ENCODE results near the gene PMF1. TPM values are rescaled to one million over a fixed set of nuclear protein-coding genes. Genes with fewer than 3 reads are reported as not detected.

The PMF1 gene
- total and polyA plus RNA-seq, 2 donors from 2014 or later = 65.6 to 110 TPM

DNA sequence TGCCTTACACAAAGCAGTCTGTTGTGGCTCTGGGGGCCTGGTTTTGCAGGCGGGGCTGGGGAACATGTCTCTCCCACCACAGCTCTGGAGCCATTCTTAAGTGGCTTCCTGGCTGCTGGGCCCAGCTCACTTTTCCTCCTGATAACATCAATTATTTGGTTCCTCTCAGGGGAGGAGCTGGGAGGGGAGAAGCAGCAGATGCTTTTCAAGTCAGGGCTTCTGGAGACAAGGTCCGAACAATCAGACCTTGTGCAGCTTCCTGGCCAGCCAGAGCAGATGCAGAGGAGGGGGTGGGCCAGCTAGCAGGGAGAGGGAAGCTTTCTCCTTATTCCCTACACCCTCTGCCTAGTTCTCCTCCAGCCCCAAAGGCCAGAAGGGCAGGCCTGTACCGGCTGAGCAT, 38.7 kb downstream of the PMF1 start:
- Histone ChIP-seq H3K27ac (ENCODE audit: low read depth in 2 of 2, low read length in 2 of 2) (no peak overlapping the region), H3K36me3 (ENCODE audit: control insufficient read depth in 2 of 3, insufficient read depth in 3 of 3, low read length in 3 of 3) (peaks cover 5 to 49% (median 29%) of the 10 kb centered on the region in 3 donors), H3K27me3 (ENCODE audit: control insufficient read depth, insufficient read depth, low read length) (no peaks in the 10 kb centered on the region), H3K9me3 (ENCODE audit: control insufficient read depth in 2 of 3, insufficient read depth in 1 of 3, low read length in 3 of 3) (no peaks in the 10 kb centered on the region), H3K9ac (ENCODE audit: low read length in 3 of 3) (no peak overlapping the region), H3K4me1 (ENCODE audit: control insufficient read depth in 2 of 3, insufficient read depth in 2 of 3, low read depth in 1 of 3, low read length in 3 of 3) (no peaks in the 10 kb centered on the region), H3K4me3 (ENCODE audit: low read length in 3 of 3) (no peak overlapping the region)
- TF ChIP-seq, protein P1, sequence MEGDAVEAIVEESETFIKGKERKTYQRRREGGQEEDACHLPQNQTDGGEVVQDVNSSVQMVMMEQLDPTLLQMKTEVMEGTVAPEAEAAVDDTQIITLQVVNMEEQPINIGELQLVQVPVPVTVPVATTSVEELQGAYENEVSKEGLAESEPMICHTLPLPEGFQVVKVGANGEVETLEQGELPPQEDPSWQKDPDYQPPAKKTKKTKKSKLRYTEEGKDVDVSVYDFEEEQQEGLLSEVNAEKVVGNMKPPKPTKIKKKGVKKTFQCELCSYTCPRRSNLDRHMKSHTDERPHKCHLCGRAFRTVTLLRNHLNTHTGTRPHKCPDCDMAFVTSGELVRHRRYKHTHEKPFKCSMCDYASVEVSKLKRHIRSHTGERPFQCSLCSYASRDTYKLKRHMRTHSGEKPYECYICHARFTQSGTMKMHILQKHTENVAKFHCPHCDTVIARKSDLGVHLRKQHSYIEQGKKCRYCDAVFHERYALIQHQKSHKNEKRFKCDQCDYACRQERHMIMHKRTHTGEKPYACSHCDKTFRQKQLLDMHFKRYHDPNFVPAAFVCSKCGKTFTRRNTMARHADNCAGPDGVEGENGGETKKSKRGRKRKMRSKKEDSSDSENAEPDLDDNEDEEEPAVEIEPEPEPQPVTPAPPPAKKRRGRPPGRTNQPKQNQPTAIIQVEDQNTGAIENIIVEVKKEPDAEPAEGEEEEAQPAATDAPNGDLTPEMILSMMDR (IDR thresholded peaks at IDR 0.05; ENCODE audit: borderline replicate concordance, extremely low read depth, insufficient read depth) = no peak
- DNase-seq (no peak), FAIRE-seq (no peak)
- intact Hi-C loops (cut with DNase I) = no loop called here

DNA sequence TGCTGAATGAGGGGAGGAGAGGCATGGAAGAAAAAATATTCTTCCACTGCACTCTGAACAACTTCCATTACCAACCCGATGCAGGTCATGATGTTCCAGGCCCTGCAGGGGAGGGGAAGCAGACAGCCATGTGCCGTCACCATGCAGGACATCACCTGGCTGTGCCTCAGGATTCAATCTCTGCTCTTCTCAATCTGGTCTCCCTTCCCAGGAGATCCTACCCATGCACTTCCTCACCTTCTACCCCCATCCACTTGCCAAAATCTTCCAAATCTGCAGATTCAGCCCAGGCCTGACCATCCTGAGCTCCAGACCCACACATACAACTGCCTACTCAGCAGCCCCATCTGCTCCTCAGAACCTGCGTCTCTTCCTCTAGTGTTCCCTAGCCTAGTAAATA, 40.8 kb downstream of the PMF1 start:
- FAIRE-seq = no peak
- Histone ChIP-seq H3K4me3 (ENCODE audit: low read length in 3 of 3) (no peak overlapping the region), H3K27ac (ENCODE audit: low read depth in 2 of 2, low read length in 2 of 2) (no peak overlapping the region), H3K9me3 (ENCODE audit: control insufficient read depth in 2 of 3, insufficient read depth in 1 of 3, low read length in 3 of 3) (no peaks in the 10 kb centered on the region), H3K27me3 (ENCODE audit: control insufficient read depth, insufficient read depth, low read length) (no peaks in the 10 kb centered on the region), H3K4me1 (ENCODE audit: control insufficient read depth in 2 of 3, insufficient read depth in 2 of 3, low read depth in 1 of 3, low read length in 3 of 3) (no peaks in the 10 kb centered on the region), H3K36me3 (ENCODE audit: control insufficient read depth in 2 of 3, insufficient read depth in 3 of 3, low read length in 3 of 3) (peaks cover 5 to 67% (median 41%) of the 10 kb centered on the region in 3 donors), H3K9ac (ENCODE audit: low read length in 3 of 3) (no peak overlapping the region)
- intact Hi-C loops (cut with DNase I) = no loop called here
- TF ChIP-seq, protein P1 (IDR thresholded peaks at IDR 0.05; ENCODE audit: borderline replicate concordance, extremely low read depth, insufficient read depth) = no peak
- DNase-seq = no peak

DNA sequence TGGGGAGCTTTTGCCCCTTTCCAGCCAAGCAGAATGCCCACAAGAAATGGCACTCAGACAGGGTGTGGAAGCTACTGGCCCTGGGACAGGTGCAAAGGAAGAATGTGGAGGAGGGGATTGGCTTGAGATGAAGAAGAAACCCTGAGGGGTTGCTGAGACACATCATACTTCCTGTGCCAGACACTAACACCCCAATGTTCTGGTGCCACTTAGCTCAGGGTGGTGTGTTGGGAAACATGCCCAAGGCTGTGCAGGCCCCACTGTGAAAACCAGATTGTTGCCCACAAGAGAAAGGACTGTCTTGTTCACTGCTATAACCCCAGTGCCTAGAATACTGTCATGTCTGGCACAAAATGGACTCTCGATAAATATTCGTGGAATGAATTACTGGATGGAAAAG, 44.9 kb downstream of the PMF1 start:
- TF ChIP-seq, protein P1 (IDR thresholded peaks at IDR 0.05; ENCODE audit: borderline replicate concordance, extremely low read depth, insufficient read depth) = no peak
- no peaks in the 10 kb centered on the region for H3K27me3 ChIP-seq (ENCODE audit: control insufficient read depth, insufficient read depth, low read length)
- DNase-seq (no peak), FAIRE-seq (no peak)
- H3K36me3 ChIP-seq (ENCODE audit: control insufficient read depth in 2 of 3, insufficient read depth in 3 of 3, low read length in 3 of 3) = peaks cover 3 to 70% (median 53%) of the 10 kb centered on the region in 3 donors
- H3K27ac ChIP-seq (ENCODE audit: low read depth in 2 of 2, low read length in 2 of 2) = no peak overlapping the region
- no peak overlapping the region for H3K4me3 ChIP-seq (ENCODE audit: low read length in 3 of 3)
- no peaks in the 10 kb centered on the region for H3K9me3 ChIP-seq (ENCODE audit: control insufficient read depth in 2 of 3, insufficient read depth in 1 of 3, low read length in 3 of 3)
- no peaks in the 10 kb centered on the region for H3K4me1 ChIP-seq (ENCODE audit: control insufficient read depth in 2 of 3, insufficient read depth in 2 of 3, low read depth in 1 of 3, low read length in 3 of 3)
- no peak overlapping the region for H3K9ac ChIP-seq (ENCODE audit: low read length in 3 of 3)
- intact Hi-C loops (cut with DNase I) = no loop called here

DNA sequence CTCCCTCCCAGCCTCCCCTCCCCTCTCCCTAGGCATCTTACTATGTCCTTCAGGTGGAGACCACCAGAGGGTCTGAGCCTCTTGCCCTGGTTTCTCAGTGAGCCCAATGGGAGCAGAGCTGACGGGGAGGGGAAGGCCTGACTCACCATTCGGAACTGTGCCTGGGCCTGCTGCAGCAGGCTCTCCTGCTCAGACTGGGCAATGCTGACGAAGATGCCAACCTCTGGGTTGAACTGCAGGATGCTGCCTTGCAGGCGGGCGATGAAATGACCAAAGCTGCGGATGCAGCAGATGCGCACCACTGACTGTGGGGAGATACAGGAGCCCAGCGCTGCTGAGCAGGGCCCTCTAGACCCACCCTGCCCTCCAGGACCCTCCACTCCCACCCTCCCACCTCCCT, 46.1 kb downstream of the PMF1 start:
- Histone ChIP-seq H3K4me1 (ENCODE audit: control insufficient read depth in 2 of 3, insufficient read depth in 2 of 3, low read depth in 1 of 3, low read length in 3 of 3) (no peaks in the 10 kb centered on the region), H3K27me3 (ENCODE audit: control insufficient read depth, insufficient read depth, low read length) (no peaks in the 10 kb centered on the region), H3K27ac (ENCODE audit: low read depth in 2 of 2, low read length in 2 of 2) (no peak overlapping the region), H3K9me3 (ENCODE audit: control insufficient read depth in 2 of 3, insufficient read depth in 1 of 3, low read length in 3 of 3) (no peaks in the 10 kb centered on the region), H3K36me3 (ENCODE audit: control insufficient read depth in 2 of 3, insufficient read depth in 3 of 3, low read length in 3 of 3) (peaks cover 0 to 67% (median 51%) of the 10 kb centered on the region in 3 donors), H3K4me3 (ENCODE audit: low read length in 3 of 3) (no peak overlapping the region), H3K9ac (ENCODE audit: low read length in 3 of 3) (no peak overlapping the region)
- TF ChIP-seq, protein P1 (IDR thresholded peaks at IDR 0.05; ENCODE audit: borderline replicate concordance, extremely low read depth, insufficient read depth) = no peak
- DNase-seq = no peak
- no peak for FAIRE-seq
- intact Hi-C loops (cut with DNase I) = no loop called here

All from kidney (tissue), 14 donors.